RWPE2 (cell line): ENCODE results near the gene SKI.

Experiments
- ATAC-seq: fragments of 200-7000 bp; cut with Tn5 transposase; 3 replicates; pipeline ENCODE4 v1.9.1; 2021; ENCODE audit warnings: low read depth
- DNase-seq: peaks from one replicate; pipeline ENCODE4 v3.0.0-alpha.2; 2020; ENCODE audit warnings: low spot score
- H3K27ac ChIP-seq: fragments of 450-650 bp; 2 replicates; pipeline ENCODE4 v1.5.1; 2017; ENCODE audit warnings: mild to moderate bottlenecking; ENCODE audit not compliant: poor library complexity, severe bottlenecking
- H3K27me3 ChIP-seq: fragments of 250-450 bp; sonication (Bioruptor Pico); 2 replicates; pipeline ENCODE4 v1.5.1; 2021; ENCODE audit warnings: mild to moderate bottlenecking, moderate library complexity; ENCODE audit not compliant: insufficient read depth, poor library complexity, severe bottlenecking
- H3K36me3 ChIP-seq: fragments of 250-450 bp; sonication (Bioruptor Pico); 2 replicates; pipeline ENCODE4 v1.5.1; 2020; ENCODE audit warnings: low read depth, mild to moderate bottlenecking, moderate library complexity
- H3K4me1 ChIP-seq: fragments of 250-450 bp; sonication (Bioruptor Pico); 2 replicates; pipeline ENCODE4 v1.5.1; 2021; ENCODE audit warnings: mild to moderate bottlenecking, moderate library complexity; ENCODE audit not compliant: insufficient read depth, poor library complexity, severe bottlenecking
- H3K4me3 ChIP-seq: fragments of 250-450 bp; sonication (Bioruptor Pico); 2 replicates; pipeline ENCODE4 v1.5.1; 2021; ENCODE audit warnings: mild to moderate bottlenecking, moderate library complexity; ENCODE audit not compliant: severe bottlenecking
- H3K9me3 ChIP-seq: fragments of 250-450 bp; sonication (Bioruptor Pico); 2 replicates; pipeline ENCODE4 v1.5.1; 2021; ENCODE audit warnings: mild to moderate bottlenecking, moderate library complexity; ENCODE audit not compliant: severe bottlenecking
- CTCF ChIP-seq: fragments of 450-650 bp; IDR thresholded peaks from one replicate; pipeline ENCODE4 v1.5.1; 2017; ENCODE audit warnings: mild to moderate bottlenecking, moderate library complexity; ENCODE audit not compliant: poor library complexity, severe bottlenecking

SKI gene

DNA sequence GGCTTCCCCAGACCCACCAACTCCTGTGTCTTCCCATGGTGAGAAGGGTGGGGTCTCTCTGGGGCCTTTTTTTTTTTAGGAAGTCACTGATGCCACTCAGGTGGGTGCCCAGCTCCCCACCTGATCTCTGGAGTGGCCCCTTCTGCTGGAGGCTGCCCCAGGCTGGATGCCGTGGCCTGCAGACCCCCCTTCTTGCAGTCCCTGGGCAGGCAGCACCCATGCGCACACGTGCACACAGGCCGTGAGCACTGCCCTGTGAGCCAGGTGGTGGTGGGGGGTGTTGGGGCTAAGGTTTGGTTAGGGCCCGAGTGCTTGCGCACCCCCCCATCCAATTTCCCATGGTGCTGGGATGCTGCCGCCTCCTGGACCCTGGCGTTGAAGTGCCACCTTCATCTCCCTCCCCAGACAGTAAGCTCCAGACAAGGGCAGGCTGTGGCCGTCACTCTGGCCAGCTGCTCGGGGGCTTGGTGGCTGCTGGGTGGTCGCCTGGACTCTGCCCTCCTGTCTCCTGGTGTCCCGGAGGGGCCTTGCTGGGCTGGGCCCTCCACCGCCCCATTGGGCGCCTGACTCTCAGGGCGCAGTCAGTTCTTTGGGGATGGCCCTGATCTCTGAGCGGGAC lies 50.6 kb downstream of the SKI start:
- H3K4me3 ChIP-seq: no peak overlapping the region
- H3K27ac ChIP-seq: peak overlapping the region; percentile 8
- H3K9me3 ChIP-seq: no peaks in the 10 kb centered on the region
- ATAC-seq (no peak), DNase-seq (no peak)
- no peaks in the 10 kb centered on the region for H3K27me3 ChIP-seq
- H3K36me3 ChIP-seq: peaks cover 12% of the 10 kb centered on the region; the same call in 1 of the 2 replicates
- H3K4me1 ChIP-seq: no peaks in the 10 kb centered on the region
- TF ChIP-seq CTCF: no peak

DNA sequence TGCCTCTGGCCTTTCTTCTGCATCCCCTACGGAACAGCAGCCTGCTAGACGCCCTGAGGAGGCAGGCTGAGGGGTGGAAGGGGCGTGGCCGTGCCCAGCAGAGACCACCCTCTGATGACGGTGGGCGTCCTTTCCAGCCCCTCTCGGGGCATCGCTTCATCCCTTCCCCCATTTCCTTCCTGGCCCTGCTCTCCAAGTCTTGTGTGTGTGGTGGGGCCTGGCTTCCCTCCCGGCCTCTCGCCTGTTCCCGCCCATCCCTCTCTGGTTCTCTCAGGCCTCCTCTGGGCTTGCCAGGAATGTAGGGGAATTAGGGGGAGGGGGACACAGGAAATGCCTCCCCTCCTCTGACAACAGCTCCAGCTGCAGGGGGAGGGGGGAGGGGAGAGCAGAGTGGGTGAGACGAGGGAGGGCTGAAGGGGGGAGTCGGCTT lies 51.1 kb downstream of the SKI start:
- Histone ChIP-seq H3K27me3 (no peaks in the 10 kb centered on the region), H3K4me1 (no peaks in the 10 kb centered on the region), H3K9me3 (no peaks in the 10 kb centered on the region), H3K4me3 (no peak overlapping the region), H3K27ac (peak overlapping the region; percentile 8), H3K36me3 (peaks cover 12% of the 10 kb centered on the region; the same call in 1 of the 2 replicates)
- DNase-seq: no peak
- no peak for TF ChIP-seq CTCF
- no peak; the same call in 2 of the 3 replicates for ATAC-seq

GRCh38 chr1:2279817-2280216 lies 51.7 kb downstream of the SKI start:
- DNase-seq: no peak
- no peaks in the 10 kb centered on the region for H3K9me3 ChIP-seq
- no peak for TF ChIP-seq CTCF
- peak overlapping the region; percentile 8 for H3K27ac ChIP-seq
- no peak overlapping the region for H3K4me3 ChIP-seq
- H3K27me3 ChIP-seq: no peaks in the 10 kb centered on the region
- H3K4me1 ChIP-seq: no peaks in the 10 kb centered on the region
- H3K36me3 ChIP-seq: peaks cover 12% of the 10 kb centered on the region; the same call in 1 of the 2 replicates
- ATAC-seq: no peak

- Histone ChIP-seq H3K9me3 (no peaks in the 10 kb centered on the region), H3K36me3 (0 out of 2 replicates have a peak, but pooled peaks cover 4% of the 10 kb centered on the region), H3K4me3 (no peak overlapping the region), H3K27ac (no peak overlapping the region), H3K27me3 (no peaks in the 10 kb centered on the region), H3K4me1 (no peaks in the 10 kb centered on the region)
- DNase-seq (no peak), ATAC-seq (no peak)
- no peak for TF ChIP-seq CTCF
Measured at GRCh38 chr1:2282556-2283270, 54.6 kb downstream of the SKI start.
